Endothelial cell of umbilical vein (primary cell): ENCODE measurements around the gene KIF3A. TPM values are rescaled to one million over a fixed set of nuclear protein-coding genes. Genes with fewer than 3 reads are reported as not detected.

ENCODE experiments used
- BruUV-seq: library from RNA; stranded (reverse); fragments of 400-500 nt; replicated peaks from 2 replicates; lab custom pipeline; 2021; lab: Mats Ljungman, UMichigan
- CTCF ChIA-PET: fragments of 300-600, 350-600 bp; sonication (Branson Sonifier 250); formaldehyde crosslinking; loops from one replicate; lab custom pipeline; 2021; ENCODE audit warnings: antibody characterized with exemption, inconsistent platforms; lab: Charles Lee
- POLR2A ChIA-PET: fragments of 300-600, 350-600 bp; sonication (Branson Sonifier 250); formaldehyde crosslinking; loops from one replicate; lab custom pipeline; 2021; ENCODE audit warnings: antibody characterized with exemption, inconsistent platforms; lab: Charles Lee
- DNase-seq: peaks from one replicate; pipeline ENCODE4 v3.0.0-alpha.2; 2011; ENCODE audit warnings: low read depth, low spot score
- FAIRE-seq: peaks from 2 replicates; lab custom pipeline; 2011; peaks lifted over from hg19 to GRCh38; lab: Jason Lieb, UNC
- H2AFZ ChIP-seq: 2 replicates; pipeline ENCODE4 v1.6.0; 2012; ENCODE audit warnings: low read depth, low read length, control low read depth, inconsistent platforms
- H3K27ac ChIP-seq: 2 replicates; pipeline ENCODE4 v1.5.1; 2011; ENCODE audit warnings: low read depth, mild to moderate bottlenecking, control low read depth, low read length, moderate library complexity; ENCODE audit not compliant: insufficient read depth
- H3K27me3 ChIP-seq, 2 experiments: 2 replicates each; pipeline versions ENCODE4 v1.6.0 to v1.6.1; 2011; ENCODE audit warnings: low read length in 2 of 2, mixed read lengths in 1 of 2; ENCODE audit not compliant: control insufficient read depth in 2 of 2, insufficient read depth in 2 of 2
- H3K36me3 ChIP-seq, 2 experiments: 2 replicates in 1 of 2; 3 replicates in 1 of 2; pipeline ENCODE4 v1.5.1; 2011; ENCODE audit warnings: low read length in 2 of 2, mild to moderate bottlenecking in 1 of 2, moderate library complexity in 1 of 2; ENCODE audit not compliant: control insufficient read depth in 2 of 2, insufficient read depth in 2 of 2; ENCODE audit errors: extremely low read depth in 1 of 2
- H3K4me1 ChIP-seq: 3 replicates; pipeline ENCODE4 v1.5.1; 2011; ENCODE audit warnings: mild to moderate bottlenecking, low read length; ENCODE audit not compliant: control insufficient read depth, insufficient read depth; ENCODE audit errors: extremely low read depth
- H3K4me2 ChIP-seq: 2 replicates; pipeline ENCODE4 v1.6.1; 2011; ENCODE audit warnings: low read length, control low read depth, mixed read lengths; ENCODE audit not compliant: insufficient read depth
- H3K4me3 ChIP-seq, 3 experiments: fragments of 200-600 bp in 1 of 3; sonication (generic), shearing (Covaris generic) in 1 of 3; replicated peaks in 1 of 3; 2 replicates each; pipeline ENCODE4 v1.5.1; 2011 to 2016; ENCODE audit warnings: control low read depth in 3 of 3, low read length in 3 of 3, mild to moderate bottlenecking in 2 of 3, inconsistent platforms in 1 of 3, low read depth in 1 of 3, moderate library complexity in 1 of 3; ENCODE audit not compliant: insufficient read depth in 1 of 3
- H3K79me2 ChIP-seq: 2 replicates; pipeline ENCODE4 v1.6.0; 2012; ENCODE audit warnings: low read length, inconsistent platforms; ENCODE audit not compliant: control insufficient read depth, insufficient read depth
- H3K9ac ChIP-seq: replicated peaks from 2 replicates; pipeline ENCODE3; 2011; ENCODE audit warnings: low read length, control low read depth; ENCODE audit not compliant: insufficient read depth; ENCODE audit errors: extremely low read depth
- H3K9me1 ChIP-seq: replicated peaks from 3 replicates; pipeline ENCODE4 v1.6.0; 2011; ENCODE audit warnings: mild to moderate bottlenecking, low read length; ENCODE audit not compliant: control insufficient read depth, insufficient read depth; ENCODE audit errors: extremely low read depth
- H3K9me3 ChIP-seq: replicated peaks from 2 replicates; pipeline ENCODE4 v1.5.1; 2012; ENCODE audit warnings: low read length, inconsistent platforms; ENCODE audit not compliant: control insufficient read depth, insufficient read depth
- H4K20me1 ChIP-seq: replicated peaks from 2 replicates; pipeline ENCODE3; 2011; ENCODE audit warnings: mild to moderate bottlenecking, low read length; ENCODE audit not compliant: control insufficient read depth, insufficient read depth; ENCODE audit errors: extremely low read depth
- CTCF ChIP-seq, 2 donors: IDR thresholded peaks; 1 replicate in 1 of 2; 2 replicates in 1 of 2; pipeline ENCODE4 v1.5.1; 2011; ENCODE audit warnings: low read length in 2 of 2, mild to moderate bottlenecking in 2 of 2, moderate library complexity in 2 of 2, control low read depth in 1 of 2, inconsistent platforms in 1 of 2, low read depth in 1 of 2; ENCODE audit not compliant: insufficient read depth in 1 of 2; ENCODE audit errors: extremely low read depth in 1 of 2
- EZH2 ChIP-seq: IDR thresholded peaks from 2 replicates; pipeline ENCODE4 v1.6.1; 2012; ENCODE audit warnings: borderline replicate concordance, low read depth, mild to moderate bottlenecking, moderate library complexity, low read length, inconsistent platforms; ENCODE audit not compliant: severe bottlenecking
- FOS ChIP-seq: IDR thresholded peaks from 2 replicates; pipeline ENCODE4 v1.6.1; 2011; ENCODE audit warnings: mild to moderate bottlenecking, low read length, moderate library complexity, borderline replicate concordance; ENCODE audit not compliant: insufficient read depth
- GATA2 ChIP-seq: IDR thresholded peaks from 2 replicates; pipeline ENCODE4 v1.7.0; 2011; ENCODE audit warnings: low read depth, mild to moderate bottlenecking, moderate library complexity, mixed read lengths, low read length; ENCODE audit not compliant: insufficient read length, insufficient read depth
- JUN ChIP-seq: IDR thresholded peaks from 2 replicates; pipeline ENCODE4 v1.6.1; 2011; ENCODE audit warnings: borderline replicate concordance, low read depth; ENCODE audit not compliant: insufficient read length, insufficient read depth
- MAX ChIP-seq: IDR thresholded peaks from 2 replicates; pipeline ENCODE4 v1.6.1; 2011; ENCODE audit not compliant: insufficient read depth, insufficient read length
- POLR2A ChIP-seq: IDR thresholded peaks from 2 replicates; pipeline ENCODE4 v1.6.1; 2012; ENCODE audit warnings: low read depth, mild to moderate bottlenecking, control low read depth, low read length
- POLR2AphosphoS5 ChIP-seq: IDR thresholded peaks from 2 replicates; pipeline ENCODE4 v1.6.1; 2012; ENCODE audit warnings: low read depth, mild to moderate bottlenecking, control low read depth, low read length, moderate library complexity; ENCODE audit not compliant: insufficient read depth
- dilution Hi-C: fragments of 300-500 bp; cut with MboI; formaldehyde crosslinking; loops from one replicate; pipeline ENCODE4 v1.15.0; 2019; ENCODE audit warnings: low sequenced_read_pairs; ENCODE audit not compliant: extremely low pct_ligation_motif_present
- intact Hi-C: fragments of 100-400 bp; cut with micrococcal nuclease; formaldehyde crosslinking; loops from one replicate; pipeline ENCODE4 v1.10.0; 2022
- polyA plus RNA-seq, 4 experiments: library from polyadenylated mRNA; depleted of rRNA in 3 of 4; stranded (reverse) in 3 of 4; unstranded in 1 of 4; fragments of >200 nt; gene quantifications; 2 replicates each; pipeline versions ENCODE4 v1.2.1 to v1.2.3, GENCODE V29; 2011 to 2012; ENCODE audit warnings: missing spikeins in 1 of 4
- total RNA-seq: library from RNA; stranded (reverse); gene quantifications from 2 replicates; pipeline ENCODE4 v1.2.3, GENCODE V29; 2021

KIF3A gene
- total and polyA plus RNA-seq, 2 donors (not counting 3 experiments of a cell fraction or from before 2014, with no cell fraction given) = 3.3 to 11.2 TPM

GRCh38 chr5:132689513-132689912 is 47.8 kb downstream of the KIF3A start:
- Histone ChIP-seq H3K4me2 (no peak overlapping the region), H3K4me1 (no peaks in the 10 kb centered on the region), H2AFZ (no peak overlapping the region), H3K9me3 (no peaks in the 10 kb centered on the region), H3K36me3 (no peaks in the 10 kb centered on the region), H3K4me3 (no peak overlapping the region), H3K9ac (no peak overlapping the region), H3K27ac (no peak overlapping the region), H4K20me1 (no peaks in the 10 kb centered on the region), H3K27me3 (no peaks in the 10 kb centered on the region), H3K9me1 (no peaks in the 10 kb centered on the region), H3K79me2 (no peaks in the 10 kb centered on the region)
- FAIRE-seq = no peak
- BruUV-seq = no TSS peak
- ChIA-PET POLR2A (no interaction called here), CTCF (interaction anchor here (0.9 to 1.7 kb wide), 3 partner anchors 14 to 26 kb away, joined by 3 to 5 read pairs (median 3); no protein-coding TSS in a partner anchor)
- no peak for DNase-seq
- dilution Hi-C loops (no loop called here), intact Hi-C loops (no loop called here)
- no peak for TF ChIP-seq CTCF (IDR thresholded peaks at IDR 0.05; ENCODE audit: extremely low read depth in 1 of 2, insufficient read depth in 1 of 2, low read depth in 1 of 2, low read length in 2 of 2)
- TF ChIP-seq GATA2 = no peak
- no peak for TF ChIP-seq EZH2
- no peak for TF ChIP-seq JUN
- no peak for TF ChIP-seq MAX
- TF ChIP-seq POLR2AphosphoS5 = no peak
- TF ChIP-seq FOS = no peak
- no peak for TF ChIP-seq POLR2A
